Panc1 (cell line): ENCODE data around the gene LRATD1. TPM values are rescaled to one million over a fixed set of nuclear protein-coding genes. Genes with fewer than 3 reads are reported as not detected.

Source experiments
- ATAC-seq: fragments of 200-7000 bp; cut with Tn5 transposase; 2 replicates; pipeline ENCODE4 v1.9.1; 2020; ENCODE audit warnings: mild to moderate bottlenecking, moderate library complexity
- BruUV-seq: library from RNA; stranded (reverse); fragments of 400-500 nt; replicated peaks from 2 replicates; lab custom pipeline; 2021; lab: Mats Ljungman, UMichigan
- CTCF ChIA-PET: fragments of 300-600 bp; sonication (Branson Sonifier 250); formaldehyde crosslinking; loops from one replicate; lab custom pipeline; 2022; ENCODE audit warnings: antibody characterized with exemption; lab: Charles Lee
- POLR2A ChIA-PET: fragments of 300-600 bp; sonication (Branson Sonifier 250); formaldehyde crosslinking; loops from one replicate; lab custom pipeline; 2022; ENCODE audit warnings: antibody characterized with exemption; lab: Charles Lee
- DNase-seq: peaks from one replicate; pipeline ENCODE4 v3.0.0-alpha.2; 2010; ENCODE audit warnings: low read depth, low spot score
- H3K27ac ChIP-seq: 2 replicates; pipeline ENCODE4 v1.5.1; 2011; ENCODE audit warnings: mild to moderate bottlenecking, low read length, inconsistent platforms
- H3K27me3 ChIP-seq: fragments of 200-500 bp; sonication (Bioruptor generic); 2 replicates; pipeline ENCODE4 v1.6.0; 2014; ENCODE audit warnings: low read length, inconsistent platforms; ENCODE audit not compliant: control insufficient read depth, insufficient read depth
- H3K36me3 ChIP-seq: fragments of 200-500 bp; sonication (Bioruptor generic); 2 replicates; pipeline ENCODE4 v1.5.1; 2014; ENCODE audit warnings: inconsistent platforms, mild to moderate bottlenecking, low read length, moderate library complexity; ENCODE audit not compliant: control insufficient read depth, insufficient read depth
- H3K4me1 ChIP-seq: 2 replicates; pipeline ENCODE4 v1.5.1; 2011; ENCODE audit warnings: inconsistent platforms, mild to moderate bottlenecking, low read length, moderate library complexity; ENCODE audit not compliant: control insufficient read depth, insufficient read depth
- H3K4me3 ChIP-seq, 2 experiments: 2 replicates each; pipeline ENCODE4 v1.5.1; 2011 to 2012; ENCODE audit warnings: low read depth in 2 of 2, low read length in 2 of 2, mild to moderate bottlenecking in 2 of 2, inconsistent platforms in 1 of 2, moderate library complexity in 1 of 2
- H3K9me3 ChIP-seq: fragments of 200-500 bp; sonication (Bioruptor generic); 2 replicates; pipeline ENCODE4 v1.5.1; 2014; ENCODE audit warnings: low read depth, mild to moderate bottlenecking, inconsistent platforms, low read length, moderate library complexity; ENCODE audit not compliant: control insufficient read depth, insufficient read depth
- POLR2AphosphoS5 ChIP-seq: IDR thresholded peaks from 2 replicates; pipeline ENCODE4 v1.6.1; 2012; ENCODE audit warnings: mild to moderate bottlenecking, low read depth, low read length, moderate library complexity
- SIN3A ChIP-seq: IDR thresholded peaks from 2 replicates; pipeline ENCODE4 v1.6.1; 2012; ENCODE audit warnings: low read depth, mild to moderate bottlenecking, low read length, moderate library complexity, borderline replicate concordance; ENCODE audit not compliant: insufficient read depth
- TCF7L2 ChIP-seq: IDR thresholded peaks from 2 replicates; pipeline ENCODE4 v1.6.1; 2011; ENCODE audit warnings: mild to moderate bottlenecking, low read depth, low read length, inconsistent platforms
- in situ Hi-C: cut with HindIII; loops from 2 replicates; pipeline ENCODE4 v1.10.0; 2016; ENCODE audit warnings: low sequenced_read_pairs, low pct_unique_long_range_greater_than_20kb
- intact Hi-C: fragments of 100-400 bp; cut with micrococcal nuclease; formaldehyde crosslinking; loops from one replicate; pipeline ENCODE4 v1.10.0; 2022; ENCODE audit not compliant: unreplicated experiment
- total RNA-seq: library from RNA; stranded (reverse); gene quantifications from one replicate; pipeline ENCODE4 v1.2.1, GENCODE V29; 2021; ENCODE audit not compliant: unreplicated experiment
- TF ChIP-seq, protein P1 (sequence below): fragments of 450-650 bp; IDR thresholded peaks from 2 replicates; pipeline ENCODE4 v1.5.1; 2017; ENCODE audit warnings: mild to moderate bottlenecking
- TF ChIP-seq, protein P2 (sequence below), 2 experiments: IDR thresholded peaks; 2 replicates each; pipeline ENCODE4 v1.6.1; 2011 to 2012; ENCODE audit warnings: low read depth in 2 of 2, control low read depth in 1 of 2, low read length in 1 of 2, mild to moderate bottlenecking in 1 of 2, moderate library complexity in 1 of 2; ENCODE audit not compliant: insufficient read depth in 1 of 2

Gene LRATD1
- total RNA-seq, 1 experiment from 2014 or later: 0.05 TPM

DNA sequence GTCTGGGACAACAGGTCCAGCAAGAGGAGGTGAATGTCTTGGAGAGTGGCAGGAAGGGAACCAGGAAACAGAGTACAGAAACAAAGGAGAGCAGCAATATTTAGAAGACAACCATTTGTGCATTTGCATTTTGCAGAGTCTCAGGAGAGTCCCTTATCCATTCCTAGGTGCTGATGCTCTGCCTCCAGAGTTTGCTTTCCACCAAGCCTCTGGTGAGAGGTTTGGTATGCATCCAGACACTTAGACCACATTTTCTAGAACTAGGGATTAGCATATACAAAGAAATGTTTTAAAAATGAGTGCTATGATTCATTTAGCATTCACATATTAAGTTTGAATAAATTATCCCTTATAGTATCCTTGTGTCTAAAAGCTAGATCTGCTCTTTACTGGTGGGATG lies 18.5 kb upstream of the LRATD1 start:
- Histone ChIP-seq H3K36me3 (no peaks in the 10 kb centered on the region), H3K4me3 (no peak overlapping the region), H3K27me3 (no peaks in the 10 kb centered on the region), H3K4me1 (no peaks in the 10 kb centered on the region), H3K27ac (no peak overlapping the region), H3K9me3 (no peaks in the 10 kb centered on the region)
- TF ChIP-seq SIN3A: no peak
- TF ChIP-seq POLR2AphosphoS5: no peak
- TF ChIP-seq, protein P1, sequence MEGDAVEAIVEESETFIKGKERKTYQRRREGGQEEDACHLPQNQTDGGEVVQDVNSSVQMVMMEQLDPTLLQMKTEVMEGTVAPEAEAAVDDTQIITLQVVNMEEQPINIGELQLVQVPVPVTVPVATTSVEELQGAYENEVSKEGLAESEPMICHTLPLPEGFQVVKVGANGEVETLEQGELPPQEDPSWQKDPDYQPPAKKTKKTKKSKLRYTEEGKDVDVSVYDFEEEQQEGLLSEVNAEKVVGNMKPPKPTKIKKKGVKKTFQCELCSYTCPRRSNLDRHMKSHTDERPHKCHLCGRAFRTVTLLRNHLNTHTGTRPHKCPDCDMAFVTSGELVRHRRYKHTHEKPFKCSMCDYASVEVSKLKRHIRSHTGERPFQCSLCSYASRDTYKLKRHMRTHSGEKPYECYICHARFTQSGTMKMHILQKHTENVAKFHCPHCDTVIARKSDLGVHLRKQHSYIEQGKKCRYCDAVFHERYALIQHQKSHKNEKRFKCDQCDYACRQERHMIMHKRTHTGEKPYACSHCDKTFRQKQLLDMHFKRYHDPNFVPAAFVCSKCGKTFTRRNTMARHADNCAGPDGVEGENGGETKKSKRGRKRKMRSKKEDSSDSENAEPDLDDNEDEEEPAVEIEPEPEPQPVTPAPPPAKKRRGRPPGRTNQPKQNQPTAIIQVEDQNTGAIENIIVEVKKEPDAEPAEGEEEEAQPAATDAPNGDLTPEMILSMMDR: no peak
- TF ChIP-seq, protein P2, sequence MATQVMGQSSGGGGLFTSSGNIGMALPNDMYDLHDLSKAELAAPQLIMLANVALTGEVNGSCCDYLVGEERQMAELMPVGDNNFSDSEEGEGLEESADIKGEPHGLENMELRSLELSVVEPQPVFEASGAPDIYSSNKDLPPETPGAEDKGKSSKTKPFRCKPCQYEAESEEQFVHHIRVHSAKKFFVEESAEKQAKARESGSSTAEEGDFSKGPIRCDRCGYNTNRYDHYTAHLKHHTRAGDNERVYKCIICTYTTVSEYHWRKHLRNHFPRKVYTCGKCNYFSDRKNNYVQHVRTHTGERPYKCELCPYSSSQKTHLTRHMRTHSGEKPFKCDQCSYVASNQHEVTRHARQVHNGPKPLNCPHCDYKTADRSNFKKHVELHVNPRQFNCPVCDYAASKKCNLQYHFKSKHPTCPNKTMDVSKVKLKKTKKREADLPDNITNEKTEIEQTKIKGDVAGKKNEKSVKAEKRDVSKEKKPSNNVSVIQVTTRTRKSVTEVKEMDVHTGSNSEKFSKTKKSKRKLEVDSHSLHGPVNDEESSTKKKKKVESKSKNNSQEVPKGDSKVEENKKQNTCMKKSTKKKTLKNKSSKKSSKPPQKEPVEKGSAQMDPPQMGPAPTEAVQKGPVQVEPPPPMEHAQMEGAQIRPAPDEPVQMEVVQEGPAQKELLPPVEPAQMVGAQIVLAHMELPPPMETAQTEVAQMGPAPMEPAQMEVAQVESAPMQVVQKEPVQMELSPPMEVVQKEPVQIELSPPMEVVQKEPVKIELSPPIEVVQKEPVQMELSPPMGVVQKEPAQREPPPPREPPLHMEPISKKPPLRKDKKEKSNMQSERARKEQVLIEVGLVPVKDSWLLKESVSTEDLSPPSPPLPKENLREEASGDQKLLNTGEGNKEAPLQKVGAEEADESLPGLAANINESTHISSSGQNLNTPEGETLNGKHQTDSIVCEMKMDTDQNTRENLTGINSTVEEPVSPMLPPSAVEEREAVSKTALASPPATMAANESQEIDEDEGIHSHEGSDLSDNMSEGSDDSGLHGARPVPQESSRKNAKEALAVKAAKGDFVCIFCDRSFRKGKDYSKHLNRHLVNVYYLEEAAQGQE (IDR thresholded peaks at IDR 0.05; ENCODE audit: insufficient read depth in 1 of 2, low read depth in 2 of 2, low read length in 1 of 2): no peak
- no peak for TF ChIP-seq TCF7L2
- POLR2A ChIA-PET: no interaction called here
- CTCF ChIA-PET: no interaction called here
- intact Hi-C loops (no loop called here), in situ Hi-C loops (no loop called here)
- ATAC-seq: no peak
- no peak for DNase-seq
- no TSS peak for BruUV-seq

DNA sequence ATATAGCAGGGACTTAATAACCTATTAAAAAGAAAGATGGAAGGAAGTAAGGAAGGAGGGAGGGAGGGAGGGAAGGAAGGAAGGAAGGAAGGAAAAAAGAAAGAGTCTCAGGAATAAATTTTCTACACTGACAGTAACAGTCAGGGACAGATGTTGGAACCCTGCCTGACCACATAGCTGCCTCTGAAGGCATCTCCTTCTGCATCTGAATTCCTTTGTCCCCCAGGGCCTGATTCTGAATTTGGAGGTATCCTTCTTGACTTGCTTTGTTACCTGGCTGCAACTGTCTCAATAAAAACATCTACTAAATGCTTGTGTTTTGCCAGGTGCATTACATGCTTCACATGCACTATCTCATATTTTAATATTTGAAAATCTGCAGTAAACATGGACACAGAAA lies 17.4 kb upstream of the LRATD1 start:
- BruUV-seq: no TSS peak
- no peaks in the 10 kb centered on the region for H3K4me1 ChIP-seq
- no peak overlapping the region for H3K27ac ChIP-seq
- H3K36me3 ChIP-seq: no peaks in the 10 kb centered on the region
- H3K4me3 ChIP-seq: no peak overlapping the region
- ChIA-PET CTCF (no interaction called here), POLR2A (interaction anchor here (0.6 kb wide), 1 partner anchor 323 kb away, joined by 3 read pairs; no protein-coding TSS in a partner anchor)
- no peaks in the 10 kb centered on the region for H3K9me3 ChIP-seq
- no peak for DNase-seq
- in situ Hi-C loops: no loop called here
- no peaks in the 10 kb centered on the region; the same call in 1 of the 2 replicates for H3K27me3 ChIP-seq
- TF ChIP-seq SIN3A (no peak), TCF7L2 (no peak), POLR2AphosphoS5 (no peak)
- TF ChIP-seq, protein P2 (IDR thresholded peaks at IDR 0.05; ENCODE audit: insufficient read depth in 1 of 2, low read depth in 2 of 2, low read length in 1 of 2): no peak
- TF ChIP-seq, protein P1: no peak
- no peak for ATAC-seq
- intact Hi-C loops: no loop called here
